WI38 (cell line): ENCODE results near the gene CDH10.

Source experiments
- H3K4me3 ChIP-seq: 2 replicates; pipeline ENCODE4 v1.5.1; 2011; ENCODE audit warnings: low read depth, mild to moderate bottlenecking, control low read depth, low read length
- CTCF ChIP-seq: IDR thresholded peaks from 2 replicates; pipeline ENCODE4 v1.5.1; 2012; ENCODE audit warnings: low read depth, mild to moderate bottlenecking, control low read depth, low read length

The CDH10 gene

GRCh38 chr5:24538346-24538745 is 106.4 kb downstream of the CDH10 start:
- no peak overlapping the region for H3K4me3 ChIP-seq
- no peak for TF ChIP-seq CTCF

GRCh38 chr5:24535646-24536045 is 109.1 kb downstream of the CDH10 start:
- no peak for TF ChIP-seq CTCF
- no peak overlapping the region for H3K4me3 ChIP-seq

- no peak for TF ChIP-seq CTCF
- H3K4me3 ChIP-seq = no peak overlapping the region
Measured at GRCh38 chr5:24530906-24531305, 113.9 kb downstream of the CDH10 start.

- no peak overlapping the region for H3K4me3 ChIP-seq
- no peak for TF ChIP-seq CTCF
Measured at GRCh38 chr5:24525414-24525813, 119.4 kb downstream of the CDH10 start.

GRCh38 chr5:24512423-24512822 is 132.4 kb downstream of the CDH10 start:
- H3K4me3 ChIP-seq = no peak overlapping the region
- no peak for TF ChIP-seq CTCF

GRCh38 chr5:24510523-24510988 is 134.2 kb downstream of the CDH10 start:
- no peak for TF ChIP-seq CTCF
- H3K4me3 ChIP-seq = no peak overlapping the region

GRCh38 chr5:24509943-24510342 is 134.8 kb downstream of the CDH10 start:
- no peak for TF ChIP-seq CTCF
- H3K4me3 ChIP-seq = no peak overlapping the region
